Measurements from ENCODE around the gene HNRNPL.

DNA sequence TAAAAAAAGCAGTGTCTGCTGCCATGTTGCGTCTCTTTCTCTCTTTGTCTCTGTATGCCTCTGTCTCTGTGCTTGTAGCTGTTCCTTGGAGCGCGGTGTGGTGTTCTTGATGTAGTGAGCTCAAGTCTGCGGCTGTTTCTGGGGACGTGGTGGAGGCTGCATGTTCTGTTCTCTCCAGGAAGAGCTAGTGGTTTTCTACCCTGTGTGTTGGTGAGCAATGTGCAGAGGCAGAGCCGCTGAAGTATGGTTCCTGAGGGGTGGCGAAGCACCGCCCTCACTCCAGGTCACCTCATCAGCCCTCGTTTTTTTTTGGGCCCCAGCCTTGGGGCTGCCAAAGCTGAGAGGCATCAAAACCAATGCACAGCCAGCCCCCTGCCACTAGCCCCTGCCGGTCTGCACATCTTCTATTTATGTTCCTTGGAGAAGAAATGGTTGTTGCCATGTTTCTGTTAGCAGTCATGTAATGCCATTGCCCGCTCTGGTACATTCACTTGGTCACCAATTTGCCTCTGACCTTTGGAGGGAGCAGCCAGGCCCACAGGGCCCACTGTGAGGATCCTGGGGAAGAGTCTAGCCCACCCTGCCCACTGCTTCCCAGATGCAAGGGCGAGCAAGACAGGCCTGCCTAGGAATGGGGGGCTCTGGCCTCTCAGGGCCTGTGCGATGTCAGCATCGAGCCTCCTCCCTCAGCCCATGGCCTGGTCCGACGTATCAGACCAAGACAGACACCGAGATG, 7.2 kb downstream of the HNRNPL start:
- TF ChIP-seq POLR2AphosphoS5 (IDR thresholded peaks at IDR 0.05; ENCODE audit: borderline replicate concordance, low read depth, low read length) (no peak), EZH2 (IDR thresholded peaks at IDR 0.05) (no peak), FOXP2 (optimal IDR thresholded peaks at IDR 0.05; ENCODE audit: control extremely low read depth, extremely low read length, insufficient read depth) (no peak)
